Activated CD4-positive, alpha-beta T cell treated with anti-CD3 and anti-CD28 coated beads for 36 hours (primary cell): ENCODE data around the gene TTF1. TPM values are rescaled to one million over a fixed set of nuclear protein-coding genes. Genes with fewer than 3 reads are reported as not detected.
A peak's percentile ranks its signal among the peaks of the same experiment; 100 is the strongest.

Experiments
- ATAC-seq: fragments of 200-7000 bp; cut with Tn5 transposase; one replicate; pipeline ENCODE4 v1.10.0; 2021; ENCODE audit warnings: mild to moderate bottlenecking, moderate library complexity
- CTCF ChIA-PET: fragments of 350-600 bp; sonication (Branson Sonifier 250); formaldehyde crosslinking; loops from one replicate; lab custom pipeline; 2021; ENCODE audit warnings: antibody characterized with exemption; lab: Charles Lee
- POLR2A ChIA-PET: fragments of 350-600 bp; sonication (Branson Sonifier 250); formaldehyde crosslinking; loops from one replicate; lab custom pipeline; 2021; ENCODE audit warnings: antibody characterized with exemption, inconsistent platforms; lab: Charles Lee
- DNase-seq: peaks from one replicate; pipeline ENCODE4 v3.0.0-alpha.2; 2020
- H3K27ac Mint-ChIP-seq: one replicate; pipeline ENCODE4 v1.8.0; 2021; ENCODE audit warnings: mixed read lengths
- H3K27me3 Mint-ChIP-seq: one replicate; pipeline ENCODE4 v1.8.0; 2021; ENCODE audit warnings: mixed read lengths
- H3K36me3 Mint-ChIP-seq: one replicate; pipeline ENCODE4 v1.8.0; 2021; ENCODE audit warnings: low read depth, mixed read lengths
- H3K4me1 Mint-ChIP-seq: one replicate; pipeline ENCODE4 v1.8.0; 2021; ENCODE audit warnings: mixed read lengths
- H3K4me3 Mint-ChIP-seq: one replicate; pipeline ENCODE4 v1.8.0; 2021; ENCODE audit warnings: mild to moderate bottlenecking, moderate library complexity, mixed read lengths
- H3K9me3 Mint-ChIP-seq: one replicate; pipeline ENCODE4 v1.8.0; 2021; ENCODE audit warnings: low read depth, mixed read lengths
- intact Hi-C, 2 experiments: fragments of 100-400 bp; cut with DNase I in 1 of 2; cut with micrococcal nuclease in 1 of 2; formaldehyde crosslinking; loops; one replicate each; pipeline versions ENCODE4 v1.14.2 to v1.15.1; 2022 to 2024; cut with DNase I, micrococcal nuclease
- total RNA-seq, 2 experiments: library from RNA; stranded (reverse); gene quantifications; one replicate each; pipeline ENCODE4 v1.2.3, GENCODE V29; 2021

The TTF1 gene
- total RNA-seq, 2 experiments from 2014 or later, result 31.9 to 33.4 TPM

DNA sequence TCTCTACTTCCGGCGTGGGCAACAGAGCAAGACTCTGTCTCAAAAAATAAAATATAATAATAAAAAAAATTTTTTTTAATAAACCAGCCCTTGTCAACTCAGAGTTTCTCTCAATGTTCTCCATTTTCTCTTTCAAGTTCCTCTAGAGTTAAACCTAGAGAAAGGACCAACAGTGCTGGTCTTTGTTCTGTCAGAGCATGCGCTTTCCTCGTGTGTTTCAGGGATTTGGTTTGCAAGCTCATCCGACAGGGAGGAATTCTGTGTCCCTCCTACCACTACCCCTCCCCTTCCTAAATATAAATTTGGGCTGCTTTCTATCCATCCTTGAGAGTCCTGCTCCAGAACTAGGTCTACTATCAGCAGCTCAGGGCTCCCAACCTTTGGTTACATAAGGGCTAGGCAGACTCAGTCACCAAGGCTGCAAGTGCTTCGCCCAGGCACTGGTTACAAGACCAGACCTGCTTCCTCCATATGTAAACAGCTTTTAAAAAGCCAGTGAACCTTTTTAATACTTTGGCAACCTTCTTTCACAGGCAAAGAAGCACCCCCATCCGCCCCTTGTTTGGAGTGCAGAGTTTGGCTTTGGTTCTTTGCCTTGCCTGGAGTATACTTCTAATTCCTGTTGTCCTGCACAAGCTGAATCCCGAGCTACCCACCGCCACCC lies 65.3 kb downstream of the TTF1 start:
- DNase-seq, result no peak
- ATAC-seq, result no peak
- H3K9me3 Mint-ChIP-seq, result no peaks in the 10 kb centered on the region
- H3K36me3 Mint-ChIP-seq, result peaks cover 62% of the 10 kb centered on the region
- POLR2A ChIA-PET, result no interaction called here
- no peaks in the 10 kb centered on the region for H3K27me3 Mint-ChIP-seq
- no peaks in the 10 kb centered on the region for H3K4me1 Mint-ChIP-seq
- H3K27ac Mint-ChIP-seq, result no peak overlapping the region
- H3K4me3 Mint-ChIP-seq, result no peak overlapping the region
- CTCF ChIA-PET, result interaction anchor here (0.6 to 1.1 kb wide), 3 partner anchors 9 to 561 kb away, joined by 3 read pairs; no protein-coding TSS in a partner anchor
- intact Hi-C loops, result no loop called here

DNA sequence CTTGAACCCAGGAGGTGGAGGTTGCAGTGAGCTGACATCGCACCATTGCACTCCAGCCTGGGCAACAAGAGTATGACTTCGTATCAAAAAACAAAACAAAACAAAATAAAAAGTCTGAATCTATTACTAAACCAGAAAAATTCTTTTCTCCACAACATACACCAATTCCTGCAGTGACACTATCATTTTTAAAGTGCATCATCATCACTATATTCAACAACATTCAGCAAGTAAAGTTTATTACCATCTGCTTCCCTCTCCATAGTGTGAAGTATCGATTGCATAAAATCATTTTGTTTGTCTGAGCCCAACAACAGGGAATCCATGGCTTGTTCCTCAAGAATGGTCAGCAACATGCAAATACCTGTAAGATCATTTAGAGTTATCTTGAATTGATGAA lies 72.3 kb downstream of the TTF1 start:
- Mint-ChIP-seq H3K27ac (no peak overlapping the region), H3K4me1 (peaks cover 7% of the 10 kb centered on the region), H3K4me3 (no peak overlapping the region), H3K36me3 (peaks cover 77% of the 10 kb centered on the region), H3K27me3 (no peaks in the 10 kb centered on the region), H3K9me3 (peaks cover 3% of the 10 kb centered on the region)
- ChIA-PET POLR2A (no interaction called here), CTCF (no interaction called here)
- DNase-seq (no peak), ATAC-seq (no peak)
- intact Hi-C loops, result no loop called here

DNA sequence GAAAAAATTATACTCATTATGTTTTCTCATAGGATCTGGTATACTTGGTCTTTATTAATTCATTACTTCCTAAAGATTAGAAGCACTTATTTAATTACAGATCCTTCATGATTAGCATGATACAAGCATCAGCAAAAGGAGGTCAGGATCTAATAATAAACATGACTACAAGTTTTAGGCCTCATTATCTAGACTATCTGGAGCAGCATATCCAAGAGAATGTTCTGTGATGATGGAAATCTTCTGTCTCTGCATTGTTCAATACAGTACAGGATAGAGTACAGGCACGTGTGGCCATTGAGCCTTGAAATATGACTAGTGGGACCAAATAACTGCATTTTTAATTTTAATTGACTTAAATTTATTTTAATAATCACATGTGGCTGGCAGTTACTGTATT lies 73.1 kb downstream of the TTF1 start:
- H3K27ac Mint-ChIP-seq, result no peak overlapping the region
- no peak for ATAC-seq
- peaks cover 80% of the 10 kb centered on the region for H3K36me3 Mint-ChIP-seq
- CTCF ChIA-PET, result no interaction called here
- peaks cover 8% of the 10 kb centered on the region for H3K4me1 Mint-ChIP-seq
- POLR2A ChIA-PET, result no interaction called here
- peaks cover 4% of the 10 kb centered on the region for H3K9me3 Mint-ChIP-seq
- DNase-seq, result no peak
- no peaks in the 10 kb centered on the region for H3K27me3 Mint-ChIP-seq
- no peak overlapping the region for H3K4me3 Mint-ChIP-seq
- intact Hi-C loops, result no loop called here

GRCh38 chr9:132328580-132328979 lies 78.1 kb downstream of the TTF1 start:
- Mint-ChIP-seq H3K36me3 (peaks cover 86% of the 10 kb centered on the region), H3K27me3 (no peaks in the 10 kb centered on the region), H3K27ac (peak overlapping the region; percentile 14), H3K9me3 (peaks cover 14% of the 10 kb centered on the region), H3K4me1 (peaks cover 40% of the 10 kb centered on the region), H3K4me3 (no peak overlapping the region)
- no peak for DNase-seq
- ATAC-seq, result no peak
- intact Hi-C loops, result no loop called here
- ChIA-PET CTCF (no interaction called here), POLR2A (no interaction called here)

- peaks cover 14% of the 10 kb centered on the region for H3K9me3 Mint-ChIP-seq
- H3K36me3 Mint-ChIP-seq, result peaks cover 87% of the 10 kb centered on the region
- H3K4me1 Mint-ChIP-seq, result peaks cover 45% of the 10 kb centered on the region
- ChIA-PET CTCF (no interaction called here), POLR2A (no interaction called here)
- DNase-seq, result no peak
- H3K27me3 Mint-ChIP-seq, result no peaks in the 10 kb centered on the region
- intact Hi-C loops, result no loop called here
- peak overlapping the region; percentile 6 for H3K27ac Mint-ChIP-seq
- no peak overlapping the region for H3K4me3 Mint-ChIP-seq
- ATAC-seq, result no peak
Measured at GRCh38 chr9:132327537-132327936, 79.1 kb downstream of the TTF1 start.

Other genes starting within 250 kb of the TTF1 start
- 1 to 10 TPM; 1.8 to 2.0 TPM for gene NTNG2, start 244.8 kb downstream of the TTF1 start, total RNA-seq
- gene SETX, start 51.9 kb downstream of the TTF1 start, total RNA-seq, result 10 to 100 TPM; 37.5 to 38.1 TPM
- not detected for gene CFAP77, start 3.4 kb upstream of the TTF1 start, total RNA-seq
- gene BARHL1, start 175.8 kb upstream of the TTF1 start, total RNA-seq, result not detected